Right lobe of liver (tissue), 6 donors: ENCODE results near the gene GALNT7. TPM values are rescaled to one million over a fixed set of nuclear protein-coding genes. Genes with fewer than 3 reads are reported as not detected.

Source experiments
- ATAC-seq, 4 donors: fragments of 200-7000 bp; cut with Tn5 transposase; one replicate each; pipeline ENCODE4 v1.9.1; 2020; ENCODE audit warnings: mild to moderate bottlenecking in 4 of 4, moderate library complexity in 4 of 4
- DNase-seq, 3 donors: peaks; one replicate each; pipeline ENCODE4 v3.0.0-alpha.2; 2020
- H3K27ac ChIP-seq, 3 donors: fragments of 200-600 bp; one replicate each; pipeline ENCODE4 v1.8.0; 2022
- H3K27me3 ChIP-seq, 2 donors: fragments of 200-600 bp; one replicate each; pipeline ENCODE4 v1.8.0; 2022
- H3K36me3 ChIP-seq, 4 donors: fragments of 200-600 bp; sonication (generic) in 1 of 4; one replicate each; pipeline versions ENCODE4 v1.5.1 to v1.8.0; 2017 to 2022; ENCODE audit warnings: control low read depth in 1 of 4
- H3K4me1 ChIP-seq, 4 donors: fragments of 200-600 bp; sonication (generic) in 1 of 4; one replicate each; pipeline versions ENCODE4 v1.5.1 to v1.8.0; 2017 to 2022; ENCODE audit warnings: control low read depth in 1 of 4
- H3K4me3 ChIP-seq, 3 donors: fragments of 200-600 bp; one replicate each; pipeline ENCODE4 v1.8.0; 2022
- H3K9me3 ChIP-seq, 4 donors: fragments of 200-600 bp; sonication (generic) in 1 of 4; one replicate each; pipeline versions ENCODE4 v1.5.1 to v1.8.0; 2017 to 2022; ENCODE audit warnings: control low read depth in 1 of 4
- POLR2A ChIP-seq: fragments of 450-650 bp; IDR thresholded peaks from one replicate; pipeline ENCODE4 v1.6.1; 2017; ENCODE audit warnings: antibody characterized with exemption, mild to moderate bottlenecking
- WGBS: methylation state at CpG from one replicate; pipeline ENCODE4 v1.1.6; 2018; ENCODE audit warnings: low coverage, low lambda C conversion rate; ENCODE audit not compliant: insufficient coverage; ENCODE audit errors: missing lambda C conversion rate; 5-methylcytosine and 5-hydroxymethylcytosine counted together
- intact Hi-C, 2 donors: fragments of 100-400 bp; cut with DNase I; formaldehyde crosslinking; loops; one replicate each; pipeline versions ENCODE4 v1.11.2 to v1.14.1; 2022
- total RNA-seq, 6 experiments: library from RNA; depleted of rRNA in 2 of 6; stranded (reverse); fragments of >200 nt in 2 of 6; fragmentation: NEBNext Ultra II Directional in 3 of 6; extraction: Animal tissue kit (Norgen Biotek cat#: 25700) in 3 of 6; gene quantifications; one replicate each; pipeline versions ENCODE4 v1.1.0 to v1.2.4, GENCODE V29; 2016 to 2023
- TF ChIP-seq, protein P1 (sequence below), 4 donors: fragments of 200-600 bp in 3 of 4; fragments of 450-650 bp in 1 of 4; IDR thresholded peaks; one replicate each; pipeline versions ENCODE4 v1.5.1 to v1.8.0; 2016 to 2022; ENCODE audit warnings: antibody characterized with exemption in 4 of 4, mild to moderate bottlenecking in 2 of 4
- donor health status: DM: no; HTN: yes; CAD: no.
- donor health status: DM: no; HTN: no; CAD: no.
- donor health status: DM: no; HTN: no; CAD: no.
- donor health status: DM: no; HTN: yes; CAD: no.
- donor health status: DM: no; HTN: yes; CAD: no.

The GALNT7 gene
- total RNA-seq, 6 experiments from 2014 or later: 0.62 to 2.2 (median 1.4) TPM

DNA sequence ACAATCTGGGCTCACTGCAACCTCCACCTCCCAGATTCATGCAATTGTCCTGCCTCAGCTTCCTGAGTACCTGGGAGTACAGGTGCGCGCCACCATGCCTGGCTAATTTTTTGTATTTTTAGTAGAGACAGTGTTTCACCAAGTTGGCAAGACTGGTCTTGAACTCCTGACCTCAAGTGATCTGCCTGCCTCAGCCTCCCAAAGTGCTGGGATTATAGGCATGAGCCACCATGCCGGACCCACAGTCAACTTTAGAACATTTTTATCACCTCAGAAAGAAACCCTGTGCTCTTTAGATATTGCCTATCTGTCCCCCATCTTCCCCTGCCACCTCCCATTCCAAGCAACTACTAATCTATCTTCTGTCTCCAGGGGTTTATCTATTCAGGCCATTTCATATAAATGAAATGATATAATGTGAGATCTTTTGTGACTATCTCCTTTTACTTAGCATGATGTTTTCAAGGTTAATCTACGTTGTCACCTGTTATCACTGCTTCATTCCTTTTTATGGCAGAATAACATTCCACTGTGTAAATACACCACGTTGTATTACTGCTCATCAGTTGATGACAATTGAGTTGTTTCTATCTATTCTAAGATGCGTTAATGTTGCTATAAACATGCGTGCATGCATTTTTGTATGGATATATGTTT is 44.3 kb upstream of the GALNT7 start:
- ATAC-seq (no peak), DNase-seq (no peak)
- Histone ChIP-seq H3K36me3 (no peaks in the 10 kb centered on the region), H3K27ac (no peak overlapping the region), H3K9me3 (no peaks in the 10 kb centered on the region), H3K4me1 (no peaks in the 10 kb centered on the region), H3K4me3 (no peak overlapping the region), H3K27me3 (no peaks in the 10 kb centered on the region)
- intact Hi-C loops: no loop called here
- WGBS: 56% methylated on average over 7 of the region's 7 CpGs
- TF ChIP-seq, protein P1, sequence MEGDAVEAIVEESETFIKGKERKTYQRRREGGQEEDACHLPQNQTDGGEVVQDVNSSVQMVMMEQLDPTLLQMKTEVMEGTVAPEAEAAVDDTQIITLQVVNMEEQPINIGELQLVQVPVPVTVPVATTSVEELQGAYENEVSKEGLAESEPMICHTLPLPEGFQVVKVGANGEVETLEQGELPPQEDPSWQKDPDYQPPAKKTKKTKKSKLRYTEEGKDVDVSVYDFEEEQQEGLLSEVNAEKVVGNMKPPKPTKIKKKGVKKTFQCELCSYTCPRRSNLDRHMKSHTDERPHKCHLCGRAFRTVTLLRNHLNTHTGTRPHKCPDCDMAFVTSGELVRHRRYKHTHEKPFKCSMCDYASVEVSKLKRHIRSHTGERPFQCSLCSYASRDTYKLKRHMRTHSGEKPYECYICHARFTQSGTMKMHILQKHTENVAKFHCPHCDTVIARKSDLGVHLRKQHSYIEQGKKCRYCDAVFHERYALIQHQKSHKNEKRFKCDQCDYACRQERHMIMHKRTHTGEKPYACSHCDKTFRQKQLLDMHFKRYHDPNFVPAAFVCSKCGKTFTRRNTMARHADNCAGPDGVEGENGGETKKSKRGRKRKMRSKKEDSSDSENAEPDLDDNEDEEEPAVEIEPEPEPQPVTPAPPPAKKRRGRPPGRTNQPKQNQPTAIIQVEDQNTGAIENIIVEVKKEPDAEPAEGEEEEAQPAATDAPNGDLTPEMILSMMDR (IDR thresholded peaks at IDR 0.05): no peak
- TF ChIP-seq POLR2A: no peak

DNA sequence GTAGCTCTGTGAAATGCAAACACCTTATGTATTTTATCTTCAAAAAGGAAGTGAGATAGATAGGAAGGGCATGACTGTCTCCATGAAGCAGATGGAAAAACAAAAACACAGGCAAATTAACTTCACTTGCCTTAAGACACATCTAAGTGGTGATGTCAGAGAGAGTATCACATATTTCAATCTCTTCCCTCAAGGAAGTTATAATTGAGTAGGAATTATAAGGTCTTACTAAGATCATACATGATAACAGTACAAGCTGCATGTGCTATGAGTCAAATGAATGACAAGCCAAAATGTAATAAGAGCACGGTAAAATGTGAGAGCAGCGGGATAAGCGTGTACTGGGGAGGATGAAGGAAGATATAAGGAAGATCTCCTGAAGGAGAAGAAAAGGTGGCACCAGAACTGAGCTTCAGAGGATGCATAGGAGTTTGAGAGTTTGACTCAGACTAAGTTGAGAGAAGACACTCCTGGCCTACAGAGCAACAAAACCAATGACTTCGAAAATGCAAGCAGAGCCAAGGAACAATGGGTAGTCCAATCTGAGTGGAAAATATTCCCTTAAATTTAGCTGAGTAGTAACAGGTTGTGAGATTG is 43.3 kb upstream of the GALNT7 start:
- no peak overlapping the region for H3K27ac ChIP-seq
- no peaks in the 10 kb centered on the region for H3K27me3 ChIP-seq
- no peak for DNase-seq
- H3K36me3 ChIP-seq: no peaks in the 10 kb centered on the region
- no peaks in the 10 kb centered on the region for H3K9me3 ChIP-seq
- H3K4me1 ChIP-seq: no peaks in the 10 kb centered on the region
- no peak for TF ChIP-seq POLR2A
- TF ChIP-seq, protein P1 (IDR thresholded peaks at IDR 0.05): no peak
- no peak overlapping the region for H3K4me3 ChIP-seq
- no peak for ATAC-seq
- WGBS: 79% methylated on average over 4 of the region's 4 CpGs
- intact Hi-C loops: no loop called here

DNA sequence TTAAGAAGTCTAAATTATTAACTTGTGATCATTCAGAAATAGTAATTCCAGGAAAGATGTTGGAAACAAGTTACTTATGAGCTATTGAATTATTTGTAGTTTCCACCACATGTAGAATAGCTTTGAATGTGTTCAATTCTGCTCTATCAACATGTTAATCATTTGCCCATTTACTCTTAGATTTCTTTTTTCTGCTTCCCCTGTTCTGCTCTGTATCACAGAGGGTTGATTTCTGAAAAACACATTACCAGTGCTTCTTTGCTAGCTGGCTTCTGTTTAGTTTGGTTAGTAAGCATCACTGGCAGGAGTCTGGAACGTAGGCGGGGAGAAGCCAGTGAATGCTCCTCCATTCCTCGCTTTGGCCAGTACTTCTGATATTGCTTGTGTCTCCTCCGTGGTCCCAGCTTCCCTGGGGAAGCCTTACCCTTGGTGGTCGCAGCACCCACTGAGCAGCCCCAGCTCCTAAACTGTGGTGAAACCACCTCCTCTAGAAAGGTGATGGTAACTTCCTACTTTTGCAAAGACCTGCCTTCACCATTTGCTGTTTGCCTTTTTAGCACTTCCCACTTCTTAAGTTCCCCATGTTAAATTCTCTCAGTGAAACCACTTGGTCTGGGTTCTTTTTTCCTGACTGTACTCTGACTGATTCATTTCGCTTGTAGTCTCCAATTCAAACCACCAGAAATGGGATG is 40.3 kb upstream of the GALNT7 start:
- Histone ChIP-seq H3K9me3 (no peaks in the 10 kb centered on the region), H3K27ac (no peak overlapping the region), H3K27me3 (no peaks in the 10 kb centered on the region), H3K4me3 (no peak overlapping the region), H3K4me1 (no peaks in the 10 kb centered on the region), H3K36me3 (no peaks in the 10 kb centered on the region)
- no peak for DNase-seq
- WGBS: 73% methylated on average over 5 of the region's 6 CpGs
- no peak for ATAC-seq
- intact Hi-C loops: no loop called here
- TF ChIP-seq, protein P1 (IDR thresholded peaks at IDR 0.05): no peak
- no peak for TF ChIP-seq POLR2A

DNA sequence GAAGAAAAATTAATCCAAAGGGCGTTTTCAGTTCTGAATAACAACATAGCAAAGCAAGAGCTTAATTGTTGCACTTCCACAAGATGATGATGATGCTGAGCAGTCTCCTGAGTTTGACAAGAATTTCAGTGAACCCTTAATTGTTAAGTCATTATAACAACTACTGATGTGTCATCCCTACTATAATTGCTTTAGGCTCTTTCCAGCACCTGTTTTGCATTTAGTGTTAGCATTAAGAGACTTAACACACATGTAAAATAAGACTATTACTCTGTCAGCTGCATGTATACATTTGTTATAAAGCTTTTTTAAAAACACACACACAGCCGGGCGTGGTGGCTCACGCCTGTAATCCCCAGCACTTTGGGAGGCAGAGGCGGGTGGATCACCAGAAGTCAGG is 37.9 kb upstream of the GALNT7 start:
- Histone ChIP-seq H3K4me1 (no peaks in the 10 kb centered on the region), H3K4me3 (no peak overlapping the region), H3K9me3 (no peaks in the 10 kb centered on the region), H3K36me3 (no peaks in the 10 kb centered on the region), H3K27ac (no peak overlapping the region), H3K27me3 (no peaks in the 10 kb centered on the region)
- intact Hi-C loops: no loop called here
- TF ChIP-seq, protein P1 (IDR thresholded peaks at IDR 0.05): no peak
- TF ChIP-seq POLR2A: no peak
- 67% methylated on average over 5 of the region's 5 CpGs for WGBS
- ATAC-seq (no peak), DNase-seq (no peak)
